Right cardiac atrium (tissue), 5 donors: ENCODE measurements around the gene AGRN. TPM values are rescaled to one million over a fixed set of nuclear protein-coding genes. Genes with fewer than 3 reads are reported as not detected.
"Not testable (repeated sequence)": the region's sequence is repeated elsewhere in the genome, so short reads cannot be mapped to it uniquely, and the experiment has no call there.

Source experiments
- ATAC-seq, 2 donors: fragments of 200-7000 bp; cut with Tn5 transposase; one replicate each; pipeline versions ENCODE4 v1.8.0 to v1.9.1; 2020; ENCODE audit warnings: moderate library complexity in 2 of 2, mild to moderate bottlenecking in 1 of 2
- DNase-seq, 3 donors: peaks; one replicate each; pipeline ENCODE4 v3.0.0-alpha.2; 2020
- H3K27ac ChIP-seq: one replicate; pipeline ENCODE4 v1.5.1; 2013; ENCODE audit warnings: mild to moderate bottlenecking, low read length, control low read depth, moderate library complexity
- H3K27me3 ChIP-seq: one replicate; pipeline ENCODE4 v1.6.1; 2013; ENCODE audit not compliant: control insufficient read depth, insufficient read depth
- H3K4me1 ChIP-seq: one replicate; pipeline ENCODE4 v1.6.1; 2013; ENCODE audit warnings: low read length; ENCODE audit not compliant: control insufficient read depth, insufficient read depth
- H3K4me3 ChIP-seq: one replicate; pipeline ENCODE4 v1.5.1; 2013; ENCODE audit warnings: low read length, control low read depth
- H3K9me3 ChIP-seq: one replicate; pipeline ENCODE4 v1.6.1; 2013; ENCODE audit warnings: low read length; ENCODE audit not compliant: control insufficient read depth
- WGBS: extraction: QIAGEN DNeasy Blood & Tissue Kit; methylation state at CpG from one replicate; pipeline ENCODE4 v1.1.7; 2013; 5-methylcytosine and 5-hydroxymethylcytosine counted together
- intact Hi-C, 4 donors: fragments of 100-400 bp; cut with DNase I; formaldehyde crosslinking; loops; one replicate each; pipeline versions ENCODE4 v1.11.0 to v1.14.0; 2022 to 2023
- polyA plus RNA-seq: library from polyadenylated mRNA; stranded (reverse); fragments of 200-250 nt; gene quantifications from one replicate; pipeline ENCODE4 v1.2.3, GENCODE V29; 2013
- total RNA-seq, 4 donors: library from RNA; stranded (reverse); fragmentation: NEBNext Ultra II Directional; extraction: Animal tissue kit (Norgen Biotek cat#: 25700); gene quantifications; one replicate each; pipeline ENCODE4 v1.2.1, GENCODE V29; 2021
- donor health status: healthy with polysubstance abuse.
- donor health status: DM: no; HTN: yes; CAD: no.
- donor health status: DM: no; HTN: no; CAD: no.
- donor health status: DM: no; HTN: yes; CAD: no; lungs with severe emphysema.
- donor health status: DM: yes; HTN: yes; CAD: no.

The AGRN gene
- total and polyA plus RNA-seq, 5 donors, result 12.0 to 26.4 (median 19.3) TPM

GRCh38 chr1:1072849-1073742, 53.2 kb downstream of the AGRN start:
- no peak overlapping the region for H3K27ac ChIP-seq
- ATAC-seq, result no peak
- intact Hi-C loops, result no loop called here
- H3K4me3 ChIP-seq, result no peak overlapping the region
- H3K27me3 ChIP-seq, result no peaks in the 10 kb centered on the region
- DNase-seq, result peak; percentile 14 to 59 (median 29)
- 74% methylated on average over 28 of the region's 28 CpGs for WGBS
- H3K9me3 ChIP-seq, result no peaks in the 10 kb centered on the region
- H3K4me1 ChIP-seq, result no peaks in the 10 kb centered on the region

- peak; percentile 4 to 12 for ATAC-seq
- DNase-seq, result peak; percentile 12 to 56 (median 50)
- Histone ChIP-seq H3K4me1 (no peaks in the 10 kb centered on the region), H3K4me3 (no peak within 1 kb of the TSS), H3K9me3 (no peaks in the 10 kb centered on the region), H3K27me3 (no peaks in the 10 kb centered on the region), H3K27ac (no peak within 1 kb of the TSS)
- intact Hi-C loops, result no loop called here
- WGBS, result 68% methylated on average over 35 of the region's 35 CpGs
Observed at GRCh38 chr1:1073743-1074587, 54.0 kb downstream of the AGRN start, which contains the start of gene RNF223. RNF223 (minus strand) TSS chr1:1074306; CDS start chr1:1072566, 1,740 bp downstream.

GRCh38 chr1:1074631-1075147, 54.8 kb downstream of the AGRN start:
- no peaks in the 10 kb centered on the region for H3K9me3 ChIP-seq
- ATAC-seq (no peak), DNase-seq (peak; percentile 10 to 51 (median 17))
- no peak overlapping the region for H3K27ac ChIP-seq
- 78% methylated on average over 14 of the region's 14 CpGs for WGBS
- no peaks in the 10 kb centered on the region for H3K4me1 ChIP-seq
- no peak overlapping the region for H3K4me3 ChIP-seq
- intact Hi-C loops, result no loop called here
- H3K27me3 ChIP-seq, result no peaks in the 10 kb centered on the region

- Histone ChIP-seq H3K27ac (no peak overlapping the region), H3K27me3 (no peaks in the 10 kb centered on the region), H3K4me1 (no peaks in the 10 kb centered on the region), H3K9me3 (no peaks in the 10 kb centered on the region), H3K4me3 (no peak overlapping the region)
- peak in 1 of 2 donors; percentile 2 for ATAC-seq
- intact Hi-C loops, result no loop called here
- 53% methylated on average over 21 of the region's 21 CpGs for WGBS
- DNase-seq, result peak in 2 of 3 donors; percentile 13 to 46
Observed at GRCh38 chr1:1075148-1075935, 55.4 kb downstream of the AGRN start.

GRCh38 chr1:1077396-1077795, 57.5 kb downstream of the AGRN start:
- WGBS, result 13% methylated on average over 3 of the region's 21 CpGs
- DNase-seq, H3K9me3 ChIP-seq, H3K27ac ChIP-seq, H3K4me3 ChIP-seq, intact Hi-C loops, ATAC-seq, H3K27me3 ChIP-seq, H3K4me1 ChIP-seq: not testable (repeated sequence)

- DNase-seq, result peak; percentile 51 to 79 (median 71)
- H3K9me3 ChIP-seq, result no peaks in the 10 kb centered on the region
- WGBS, result under 1% methylated on average over 38 of the region's 38 CpGs
- H3K4me3 ChIP-seq, result peak overlapping the region; percentile 2
- intact Hi-C loops, result no loop called here
- H3K27ac ChIP-seq, result no peak overlapping the region
- ATAC-seq, result peak; percentile 57 to 70
- H3K4me1 ChIP-seq, result no peaks in the 10 kb centered on the region
- no peaks in the 10 kb centered on the region for H3K27me3 ChIP-seq
Observed at GRCh38 chr1:1079408-1080121, 59.6 kb downstream of the AGRN start.

GRCh38 chr1:1080122-1080757, 60.3 kb downstream of the AGRN start:
- peak overlapping the region; percentile 2 for H3K4me3 ChIP-seq
- ATAC-seq (peak; percentile 81 to 89), DNase-seq (peak; percentile 64 to 88 (median 86))
- no peaks in the 10 kb centered on the region for H3K27me3 ChIP-seq
- intact Hi-C loops, result no loop called here
- no peak overlapping the region for H3K27ac ChIP-seq
- no peaks in the 10 kb centered on the region for H3K9me3 ChIP-seq
- WGBS, result 2% methylated on average over 20 of the region's 23 CpGs
- no peaks in the 10 kb centered on the region for H3K4me1 ChIP-seq

- Histone ChIP-seq H3K4me1 (no peaks in the 10 kb centered on the region), H3K9me3 (no peaks in the 10 kb centered on the region), H3K4me3 (no peak overlapping the region), H3K27ac (no peak overlapping the region), H3K27me3 (no peaks in the 10 kb centered on the region)
- ATAC-seq (peak in 1 of 2 donors; percentile 9), DNase-seq (peak in 1 of 3 donors; percentile 53)
- 50% methylated on average over 9 of the region's 9 CpGs for WGBS
- intact Hi-C loops, result no loop called here
Observed at GRCh38 chr1:1080951-1081310, 61.0 kb downstream of the AGRN start.

- DNase-seq (peak in 2 of 3 donors; percentile 52 to 60), ATAC-seq (no peak)
- no peak overlapping the region for H3K4me3 ChIP-seq
- 88% methylated on average over 52 of the region's 52 CpGs for whole genome bisulfite sequencing
- H3K27me3 ChIP-seq, result no peaks in the 10 kb centered on the region
- intact Hi-C loops, result no loop called here
- no peak overlapping the region for H3K27ac ChIP-seq
- no peaks in the 10 kb centered on the region for H3K9me3 ChIP-seq
- H3K4me1 ChIP-seq, result no peaks in the 10 kb centered on the region
Observed at GRCh38 chr1:1081311-1082238, 61.7 kb downstream of the AGRN start.
